DOHH2 (cell line): ENCODE measurements around the gene CES4A.

Source experiments
- CTCF ChIP-seq: fragments of 200-600 bp; sonication (generic); IDR thresholded peaks from one replicate; pipeline ENCODE4 v1.5.1; 2014; ENCODE audit warnings: antibody characterized with exemption, mild to moderate bottlenecking, low read depth, low read length; ENCODE audit not compliant: poor library complexity, severe bottlenecking
- EZH2phosphoT487 ChIP-seq: fragments of 200-600 bp; sonication (generic); IDR thresholded peaks from 2 replicates; pipeline ENCODE4 v1.6.1; 2017; ENCODE audit warnings: borderline replicate concordance, mild to moderate bottlenecking, antibody characterized with exemption, low read length, moderate library complexity, mixed read lengths

- no peak for TF ChIP-seq CTCF
- no peak for TF ChIP-seq EZH2phosphoT487
These were observed 47.0 kb downstream of the CES4A start for GRCh38 chr16:67035364-67035763.
